PC-9 (cell line): ENCODE results near the gene LRP1B.

Experiments used
- EZH2 ChIP-seq: fragments of 200-600 bp; sonication (generic); IDR thresholded peaks from 2 replicates; pipeline ENCODE4 v1.8.0; 2017; ENCODE audit warnings: antibody characterized with exemption, low read depth
- TF ChIP-seq, protein P1 (sequence below): fragments of 200-600 bp; sonication (generic); conservative IDR thresholded peaks from 2 replicates; pipeline ENCODE4 v1.6.1; 2017; ENCODE audit warnings: mixed run types, antibody characterized with exemption, mild to moderate bottlenecking, moderate library complexity

DNA sequence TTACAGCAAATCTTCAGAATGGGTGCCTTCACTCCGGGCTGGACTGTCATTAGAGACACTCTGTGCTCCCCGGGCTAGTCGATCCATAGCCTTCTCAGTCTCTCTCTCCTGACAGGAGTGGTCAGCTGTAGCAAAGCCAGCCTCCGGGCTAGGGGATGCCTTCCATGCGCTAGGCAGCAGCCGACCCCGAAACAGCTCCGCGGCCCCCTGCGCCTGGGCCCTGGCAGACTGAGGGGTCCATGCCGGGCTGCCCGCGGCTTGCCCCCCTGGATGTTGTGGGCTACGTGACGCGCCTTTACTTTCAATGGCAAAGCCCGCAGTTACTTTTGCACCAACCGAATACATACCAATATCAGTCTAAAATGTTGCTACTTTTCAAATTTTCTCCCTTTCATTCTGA, 1447.2 kb downstream of the LRP1B start:
- TF ChIP-seq, protein P1, sequence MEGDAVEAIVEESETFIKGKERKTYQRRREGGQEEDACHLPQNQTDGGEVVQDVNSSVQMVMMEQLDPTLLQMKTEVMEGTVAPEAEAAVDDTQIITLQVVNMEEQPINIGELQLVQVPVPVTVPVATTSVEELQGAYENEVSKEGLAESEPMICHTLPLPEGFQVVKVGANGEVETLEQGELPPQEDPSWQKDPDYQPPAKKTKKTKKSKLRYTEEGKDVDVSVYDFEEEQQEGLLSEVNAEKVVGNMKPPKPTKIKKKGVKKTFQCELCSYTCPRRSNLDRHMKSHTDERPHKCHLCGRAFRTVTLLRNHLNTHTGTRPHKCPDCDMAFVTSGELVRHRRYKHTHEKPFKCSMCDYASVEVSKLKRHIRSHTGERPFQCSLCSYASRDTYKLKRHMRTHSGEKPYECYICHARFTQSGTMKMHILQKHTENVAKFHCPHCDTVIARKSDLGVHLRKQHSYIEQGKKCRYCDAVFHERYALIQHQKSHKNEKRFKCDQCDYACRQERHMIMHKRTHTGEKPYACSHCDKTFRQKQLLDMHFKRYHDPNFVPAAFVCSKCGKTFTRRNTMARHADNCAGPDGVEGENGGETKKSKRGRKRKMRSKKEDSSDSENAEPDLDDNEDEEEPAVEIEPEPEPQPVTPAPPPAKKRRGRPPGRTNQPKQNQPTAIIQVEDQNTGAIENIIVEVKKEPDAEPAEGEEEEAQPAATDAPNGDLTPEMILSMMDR = no peak
- no peak for TF ChIP-seq EZH2
